T-helper 1 cell (primary cell): Measurements from ENCODE around the gene TFB2M.
"Not testable (repeated sequence)": the region's sequence is repeated elsewhere in the genome, so short reads cannot be mapped to it uniquely, and the experiment has no call there.

Source experiments
- DNase-seq, 5 donors: peaks; one replicate each; pipeline ENCODE4 v3.0.0-alpha.2; 2012 to 2020

The TFB2M gene

GRCh38 chr1:246582301-246583055 lies 16.4 kb upstream of the TFB2M start:
- DNase-seq: no peak

GRCh38 chr1:246580497-246581370 lies 14.7 kb upstream of the TFB2M start:
- no peak for DNase-seq

GRCh38 chr1:246579818-246580217 lies 13.8 kb upstream of the TFB2M start:
- DNase-seq: no peak

- DNase-seq: no peak
Observed at GRCh38 chr1:246577720-246578106, 11.7 kb upstream of the TFB2M start.

- DNase-seq: no peak
Observed at GRCh38 chr1:246577082-246577719, 11.1 kb upstream of the TFB2M start.

- no peak for DNase-seq
Observed at GRCh38 chr1:246576709-246577032, 10.6 kb upstream of the TFB2M start.

- DNase-seq: no peak
Observed at GRCh38 chr1:246573491-246573890, 7.4 kb upstream of the TFB2M start.

GRCh38 chr1:246572785-246573184 lies 6.7 kb upstream of the TFB2M start:
- peak in 1 of 5 donors; percentile 17 for DNase-seq

GRCh38 chr1:246571953-246572352 lies 5.9 kb upstream of the TFB2M start:
- no peak for DNase-seq

- peak in 1 of 5 donors; percentile 39 for DNase-seq
Observed at GRCh38 chr1:246571309-246571708, 5.2 kb upstream of the TFB2M start.

GRCh38 chr1:246569248-246570238 lies 3.5 kb upstream of the TFB2M start:
- peak in 3 of 5 donors; percentile 13 to 77 (median 24) for DNase-seq

- DNase-seq: no peak
Observed at GRCh38 chr1:246567646-246568235, 1.7 kb upstream of the TFB2M start.

GRCh38 chr1:246566813-246567645 lies 968 bp upstream of the TFB2M start:
- peak in 1 of 5 donors; percentile 19 for DNase-seq

- DNase-seq: no peak
Observed at GRCh38 chr1:246565751-246566127, 322 bp downstream of the TFB2M start.

- no peak for DNase-seq
Observed at GRCh38 chr1:246564839-246565750, 966 bp downstream of the TFB2M start.

- not testable (repeated sequence) for DNase-seq
Observed at GRCh38 chr1:246560833-246561232, 5.2 kb downstream of the TFB2M start.

- DNase-seq: no peak
Observed at GRCh38 chr1:246559310-246559709, 6.8 kb downstream of the TFB2M start.

- no peak for DNase-seq
Observed at GRCh38 chr1:246558041-246558440, 8.0 kb downstream of the TFB2M start.

GRCh38 chr1:246554201-246554600 lies 11.9 kb downstream of the TFB2M start:
- DNase-seq: no peak

- no peak for DNase-seq
Observed at GRCh38 chr1:246552110-246552509, 14.0 kb downstream of the TFB2M start.
